HCT116 (cell line): ENCODE data around the gene NT5DC3.

Experiments
- EZH2 ChIP-seq: fragments of 200-600 bp; sonication (generic); IDR thresholded peaks from 2 replicates; pipeline ENCODE4 v1.6.1; 2017; ENCODE audit warnings: antibody characterized with exemption, mixed run types
- EZH2phosphoT487 ChIP-seq: fragments of 200-600 bp; IDR thresholded peaks from 2 replicates; pipeline ENCODE4 v1.6.1; 2018; ENCODE audit warnings: antibody characterized with exemption, borderline replicate concordance
- JUND ChIP-seq: IDR thresholded peaks from 2 replicates; pipeline ENCODE4 v1.6.1; 2012
- POLR2A ChIP-seq: IDR thresholded peaks from 2 replicates; pipeline ENCODE4 v1.7.0; 2011; ENCODE audit warnings: borderline replicate concordance; ENCODE audit not compliant: insufficient read depth, insufficient read length; ENCODE audit errors: extremely low read depth
- POLR2AphosphoS5 ChIP-seq: IDR thresholded peaks from 2 replicates; pipeline ENCODE4 v1.6.1; 2011; ENCODE audit warnings: mild to moderate bottlenecking, low read depth, low read length, moderate library complexity
- SIN3A ChIP-seq: IDR thresholded peaks from 2 replicates; pipeline ENCODE4 v1.6.1; 2012; ENCODE audit warnings: low read depth
- SP1 ChIP-seq: IDR thresholded peaks from 2 replicates; pipeline ENCODE4 v1.6.1; 2012; ENCODE audit warnings: low read depth
- YY1 ChIP-seq: IDR thresholded peaks from 2 replicates; pipeline ENCODE4 v1.6.1; 2011; ENCODE audit warnings: low read length, low read depth, moderate library complexity, mild to moderate bottlenecking; ENCODE audit not compliant: insufficient replicate concordance; ENCODE audit errors: extremely low read depth
- ZNF274 ChIP-seq: fragments of 200-500 bp; sonication (Bioruptor generic); IDR thresholded peaks from 2 replicates; pipeline ENCODE4 v1.6.1; 2014; ENCODE audit warnings: mild to moderate bottlenecking, low read depth, low read length, inconsistent platforms
- TF ChIP-seq, protein P1 (sequence below), 3 experiments: fragments of 200-600 bp in 1 of 3; sonication (generic) in 1 of 3; IDR thresholded peaks in 2 of 3; conservative IDR thresholded peaks in 1 of 3; 2 replicates each; pipeline ENCODE4 v1.5.1; 2012 to 2017; ENCODE audit warnings: low read depth in 2 of 3, low read length in 2 of 3, antibody characterized with exemption in 1 of 3, borderline replicate concordance in 1 of 3, control low read depth in 1 of 3, mild to moderate bottlenecking in 1 of 3, mixed read lengths in 1 of 3, mixed run types in 1 of 3, moderate library complexity in 1 of 3; ENCODE audit not compliant: insufficient read depth in 1 of 3
- TF ChIP-seq, protein P2 (sequence below): IDR thresholded peaks from 2 replicates; pipeline ENCODE4 v1.6.1; 2012
- TF ChIP-seq, protein P3 (sequence below): IDR thresholded peaks from 2 replicates; pipeline ENCODE4 v1.6.1; 2012

DNA sequence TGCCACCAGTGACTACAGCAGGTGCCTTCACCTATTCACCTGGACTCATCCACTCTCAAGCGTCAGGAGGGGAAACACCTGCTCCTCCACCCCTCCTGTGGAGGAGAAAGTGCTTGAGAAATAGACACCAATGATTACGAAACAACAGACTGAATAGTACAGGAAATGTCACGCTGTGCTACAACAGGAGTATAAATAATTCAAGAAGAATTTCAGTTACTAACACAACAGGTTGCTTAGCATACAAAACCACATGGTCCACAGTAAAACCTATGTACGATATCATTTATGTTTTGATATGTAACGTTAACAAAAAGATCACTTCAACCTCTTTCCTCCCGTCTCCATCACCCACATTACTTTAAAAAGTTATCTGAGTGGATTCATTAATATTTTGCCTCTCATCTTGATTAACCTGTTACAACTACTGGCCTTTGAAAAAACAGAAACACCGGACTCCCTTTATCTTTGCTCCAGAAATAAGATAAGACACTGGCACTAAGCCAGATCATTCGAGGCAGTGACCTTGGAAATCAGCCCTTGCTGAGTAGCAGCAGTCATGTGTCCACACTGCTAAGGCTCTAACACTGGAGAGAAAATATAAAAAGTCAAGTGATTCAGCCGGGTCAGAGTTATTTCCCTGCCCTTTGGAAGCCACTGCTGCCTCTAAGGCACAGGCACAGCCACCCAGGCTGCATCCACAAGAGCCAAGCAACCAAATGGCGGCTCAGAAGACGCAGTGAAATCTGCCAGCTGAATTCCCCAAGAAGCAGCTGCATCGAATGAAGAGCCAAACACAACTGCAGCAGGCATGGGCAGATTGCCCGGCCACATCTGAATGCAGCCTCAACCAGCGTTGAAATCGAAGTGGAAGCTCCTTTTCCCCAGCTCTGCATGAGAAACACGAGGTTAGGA lies 40.9 kb downstream of the NT5DC3 start:
- TF ChIP-seq ZNF274 (no peak), SIN3A (no peak), POLR2A (no peak), YY1 (no peak), SP1 (no peak), EZH2 (no peak), POLR2AphosphoS5 (no peak), JUND (no peak), EZH2phosphoT487 (no peak)
- TF ChIP-seq, protein P1, sequence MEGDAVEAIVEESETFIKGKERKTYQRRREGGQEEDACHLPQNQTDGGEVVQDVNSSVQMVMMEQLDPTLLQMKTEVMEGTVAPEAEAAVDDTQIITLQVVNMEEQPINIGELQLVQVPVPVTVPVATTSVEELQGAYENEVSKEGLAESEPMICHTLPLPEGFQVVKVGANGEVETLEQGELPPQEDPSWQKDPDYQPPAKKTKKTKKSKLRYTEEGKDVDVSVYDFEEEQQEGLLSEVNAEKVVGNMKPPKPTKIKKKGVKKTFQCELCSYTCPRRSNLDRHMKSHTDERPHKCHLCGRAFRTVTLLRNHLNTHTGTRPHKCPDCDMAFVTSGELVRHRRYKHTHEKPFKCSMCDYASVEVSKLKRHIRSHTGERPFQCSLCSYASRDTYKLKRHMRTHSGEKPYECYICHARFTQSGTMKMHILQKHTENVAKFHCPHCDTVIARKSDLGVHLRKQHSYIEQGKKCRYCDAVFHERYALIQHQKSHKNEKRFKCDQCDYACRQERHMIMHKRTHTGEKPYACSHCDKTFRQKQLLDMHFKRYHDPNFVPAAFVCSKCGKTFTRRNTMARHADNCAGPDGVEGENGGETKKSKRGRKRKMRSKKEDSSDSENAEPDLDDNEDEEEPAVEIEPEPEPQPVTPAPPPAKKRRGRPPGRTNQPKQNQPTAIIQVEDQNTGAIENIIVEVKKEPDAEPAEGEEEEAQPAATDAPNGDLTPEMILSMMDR (IDR thresholded peaks at IDR 0.05 in 2 of 3, conservative IDR thresholded peaks at IDR 0.05 in 1 of 3; ENCODE audit: borderline replicate concordance in 1 of 3, insufficient read depth in 1 of 3, low read depth in 2 of 3, low read length in 2 of 3), result no peak
- TF ChIP-seq, protein P2, sequence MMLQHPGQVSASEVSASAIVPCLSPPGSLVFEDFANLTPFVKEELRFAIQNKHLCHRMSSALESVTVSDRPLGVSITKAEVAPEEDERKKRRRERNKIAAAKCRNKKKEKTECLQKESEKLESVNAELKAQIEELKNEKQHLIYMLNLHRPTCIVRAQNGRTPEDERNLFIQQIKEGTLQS, result no peak
- TF ChIP-seq, protein P3, sequence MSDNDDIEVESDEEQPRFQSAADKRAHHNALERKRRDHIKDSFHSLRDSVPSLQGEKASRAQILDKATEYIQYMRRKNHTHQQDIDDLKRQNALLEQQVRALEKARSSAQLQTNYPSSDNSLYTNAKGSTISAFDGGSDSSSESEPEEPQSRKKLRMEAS, result no peak
